Measurements from ENCODE around the gene ADAMTSL2.

The ADAMTSL2 gene

GRCh38 chr9:133577737-133578112 lies 43.2 kb downstream of the ADAMTSL2 start:
- no peak overlapping the region for H3K4me2 ChIP-seq (ENCODE audit: low read length)
- H3K9me3 ChIP-seq (ENCODE audit: control insufficient read depth, insufficient read depth, low read length), result no peaks in the 10 kb centered on the region

GRCh38 chr9:133578524-133579441 lies 44.3 kb downstream of the ADAMTSL2 start:
- H4K20me1 ChIP-seq (ENCODE audit: control insufficient read depth, insufficient read depth, low read depth, low read length), result no peaks in the 10 kb centered on the region
- no peak for TF ChIP-seq CTCF (IDR thresholded peaks at IDR 0.05; ENCODE audit: low read depth, low read length, poor library complexity, severe bottlenecking)
- TF ChIP-seq EZH2phosphoT487 (IDR thresholded peaks at IDR 0.05; ENCODE audit: borderline replicate concordance, low read length), result no peak
- H3K27me3 ChIP-seq (ENCODE audit: control insufficient read depth, low read length), result peaks cover 32% of the 10 kb centered on the region
- no peaks in the 10 kb centered on the region for H3K36me3 ChIP-seq (ENCODE audit: control insufficient read depth, low read length)
- H3K4me2 ChIP-seq (ENCODE audit: low read length), result peak overlapping the region; percentile 3; the same call in 1 of the 2 replicates
- H3K79me2 ChIP-seq (ENCODE audit: control insufficient read depth, low read length), result no peaks in the 10 kb centered on the region
- no peaks in the 10 kb centered on the region for H3K9me3 ChIP-seq (ENCODE audit: control insufficient read depth, insufficient read depth, low read length)
- H3F3A ChIP-seq (ENCODE audit: control insufficient read depth, insufficient read depth), result peaks cover 10% of the 10 kb centered on the region
- H3K4me1 ChIP-seq (ENCODE audit: control insufficient read depth, low read length), result peaks cover 58% of the 10 kb centered on the region
- no peak overlapping the region for H3K4me3 ChIP-seq (ENCODE audit: low read length)
- no peaks in the 10 kb centered on the region for H3K9me2 ChIP-seq (replicated peaks; ENCODE audit: control insufficient read depth, low read length)
- no peak overlapping the region for H3K27ac ChIP-seq (ENCODE audit: low read depth, low read length)

More at GRCh38 chr9:133577737-133578112, 43.2 kb downstream of the ADAMTSL2 start:
- H4K20me1 ChIP-seq (ENCODE audit: control insufficient read depth, insufficient read depth, low read depth, low read length), result no peaks in the 10 kb centered on the region
- H3F3A ChIP-seq (ENCODE audit: control insufficient read depth, insufficient read depth), result peaks cover 10% of the 10 kb centered on the region
- no peak overlapping the region for H3K27ac ChIP-seq (ENCODE audit: low read depth, low read length)
- no peaks in the 10 kb centered on the region for H3K9me2 ChIP-seq (replicated peaks; ENCODE audit: control insufficient read depth, low read length)
- no peak overlapping the region for H3K4me3 ChIP-seq (ENCODE audit: low read length)
- H3K79me2 ChIP-seq (ENCODE audit: control insufficient read depth, low read length), result no peaks in the 10 kb centered on the region
- peaks cover 32% of the 10 kb centered on the region for H3K27me3 ChIP-seq (ENCODE audit: control insufficient read depth, low read length)
- H3K36me3 ChIP-seq (ENCODE audit: control insufficient read depth, low read length), result no peaks in the 10 kb centered on the region
- H3K4me1 ChIP-seq (ENCODE audit: control insufficient read depth, low read length), result peaks cover 55% of the 10 kb centered on the region
- TF ChIP-seq EZH2phosphoT487 (IDR thresholded peaks at IDR 0.05; ENCODE audit: borderline replicate concordance, low read length) (no peak), CTCF (IDR thresholded peaks at IDR 0.05; ENCODE audit: low read depth, low read length, poor library complexity, severe bottlenecking) (no peak)

- Histone ChIP-seq H3K9me3 (ENCODE audit: control insufficient read depth, insufficient read depth, low read length) (no peaks in the 10 kb centered on the region), H3K79me2 (ENCODE audit: control insufficient read depth, low read length) (no peaks in the 10 kb centered on the region), H3F3A (ENCODE audit: control insufficient read depth, insufficient read depth) (peaks cover 10% of the 10 kb centered on the region), H3K27ac (ENCODE audit: low read depth, low read length) (peak overlapping the region; percentile 12; the same call in 1 of the 2 replicates), H3K4me2 (ENCODE audit: low read length) (peak overlapping the region; percentile 3; the same call in 1 of the 2 replicates), H4K20me1 (ENCODE audit: control insufficient read depth, insufficient read depth, low read depth, low read length) (no peaks in the 10 kb centered on the region), H3K4me1 (ENCODE audit: control insufficient read depth, low read length) (peaks cover 69% of the 10 kb centered on the region), H3K27me3 (ENCODE audit: control insufficient read depth, low read length) (peaks cover 34% of the 10 kb centered on the region), H3K9me2 (replicated peaks; ENCODE audit: control insufficient read depth, low read length) (no peaks in the 10 kb centered on the region), H3K36me3 (ENCODE audit: control insufficient read depth, low read length) (no peaks in the 10 kb centered on the region), H3K4me3 (ENCODE audit: low read length) (no peak overlapping the region)
- TF ChIP-seq CTCF (IDR thresholded peaks at IDR 0.05; ENCODE audit: low read depth, low read length, poor library complexity, severe bottlenecking) (no peak), EZH2phosphoT487 (IDR thresholded peaks at IDR 0.05; ENCODE audit: borderline replicate concordance, low read length) (no peak)
Measured at GRCh38 chr9:133579601-133580418, 45.3 kb downstream of the ADAMTSL2 start.

All from DOHH2 (cell line).